DND-41 (cell line): Measurements from ENCODE around the gene CD79A.

Source experiments
- CTCF ChIP-seq: IDR thresholded peaks from 2 replicates; pipeline ENCODE4 v1.5.1; 2012; ENCODE audit warnings: borderline replicate concordance, low read length, moderate library complexity, mild to moderate bottlenecking; ENCODE audit not compliant: poor library complexity, severe bottlenecking; ENCODE audit errors: extremely low read depth
- EZH2 ChIP-seq: IDR thresholded peaks from 3 replicates; pipeline ENCODE4 v1.6.1; 2012; ENCODE audit warnings: borderline replicate concordance, low read depth, mild to moderate bottlenecking, moderate library complexity, low read length, inconsistent platforms; ENCODE audit not compliant: severe bottlenecking

GRCh38 chr19:41886761-41887710 is 10.0 kb downstream of the CD79A start:
- TF ChIP-seq CTCF = no peak
- no peak for TF ChIP-seq EZH2
